HepG2 (cell line): ENCODE results near the gene SLC35E4. TPM values are rescaled to one million over a fixed set of nuclear protein-coding genes. Genes with fewer than 3 reads are reported as not detected.

Source experiments
- ATAC-seq: fragments of 200-7000 bp; cut with Tn5 transposase; 3 replicates; pipeline ENCODE4 v1.9.1; 2020; ENCODE audit warnings: mild to moderate bottlenecking, moderate library complexity
- BruUV-seq: library from RNA; stranded (reverse); fragments of 400-500 nt; replicated peaks from 2 replicates; lab custom pipeline; 2021; lab: Mats Ljungman, UMichigan
- CTCF ChIA-PET: fragments of 300-600 bp; formaldehyde crosslinking; extraction: SDS; loops from one replicate; lab custom pipeline; 2021; ENCODE audit warnings: low total read pairs, inconsistent platforms, low intra/inter-chr PET ratio; lab: Yijun Ruan, JAX
- POLR2A ChIA-PET: fragments of 350-600 bp; sonication (Branson Sonifier 250); formaldehyde crosslinking; loops from one replicate; lab custom pipeline; 2020; ENCODE audit warnings: antibody characterized with exemption, inconsistent platforms; lab: Yijun Ruan, JAX
- DNase-seq: peaks from one replicate; pipeline ENCODE4 v3.0.0-alpha.2; 2015; ENCODE audit warnings: low spot score
- FAIRE-seq: peaks from 3 replicates; lab custom pipeline; 2011; peaks lifted over from hg19 to GRCh38; lab: Jason Lieb, UNC
- H2AFZ ChIP-seq: one replicate; pipeline ENCODE4 v1.6.1; 2011; ENCODE audit warnings: low read length, inconsistent platforms
- H3K27ac ChIP-seq: fragments of 300-600 bp; 3 replicates; pipeline ENCODE4 v1.8.0; 2011; ENCODE audit warnings: mixed run types, mild to moderate bottlenecking, mixed read lengths, low read length, inconsistent platforms; ENCODE audit not compliant: insufficient read depth; ENCODE audit errors: extremely low read length
- H3K27me3 ChIP-seq, 2 experiments: fragments of 200-600 bp in 1 of 2; 2 replicates in 1 of 2; 3 replicates in 1 of 2; pipeline versions ENCODE4 v1.6.0 to v1.8.0; 2011; ENCODE audit warnings: low read length in 2 of 2, mild to moderate bottlenecking in 2 of 2, moderate library complexity in 2 of 2, inconsistent platforms in 1 of 2; ENCODE audit not compliant: insufficient read depth in 2 of 2, control insufficient read depth in 1 of 2
- H3K36me3 ChIP-seq, 2 experiments: fragments of 200-600 bp in 1 of 2; replicated peaks in 1 of 2; 2 replicates in 1 of 2; 3 replicates in 1 of 2; pipeline versions ENCODE4 v1.5.1 to v1.8.0; 2011; ENCODE audit warnings: low read length in 2 of 2, inconsistent platforms in 1 of 2; ENCODE audit not compliant: insufficient read depth in 2 of 2, control insufficient read depth in 1 of 2
- H3K4me1 ChIP-seq: 2 replicates; pipeline ENCODE4 v1.5.1; 2012; ENCODE audit warnings: low read length, inconsistent platforms; ENCODE audit not compliant: insufficient read depth
- H3K4me2 ChIP-seq: 2 replicates; pipeline ENCODE4 v1.6.0; 2011; ENCODE audit warnings: low read depth, low read length, inconsistent platforms
- H3K4me3 ChIP-seq, 3 experiments: fragments of 200-600 bp in 1 of 3; sonication (generic), shearing (Covaris generic) in 1 of 3; replicated peaks in 1 of 3; 2 replicates each; pipeline ENCODE4 v1.5.1; 2011 to 2016; ENCODE audit warnings: low read length in 3 of 3, inconsistent platforms in 2 of 3, low read depth in 2 of 3, mild to moderate bottlenecking in 2 of 3, control low read depth in 1 of 3, mixed read lengths in 1 of 3; ENCODE audit not compliant: insufficient read depth in 1 of 3
- H3K79me2 ChIP-seq: one replicate; pipeline ENCODE4 v1.6.1; 2011; ENCODE audit warnings: low read length, inconsistent platforms; ENCODE audit not compliant: insufficient read depth
- H3K9ac ChIP-seq: 2 replicates; pipeline ENCODE4 v1.6.0; 2011; ENCODE audit warnings: mild to moderate bottlenecking, low read depth, low read length, inconsistent platforms; ENCODE audit not compliant: insufficient read depth
- H3K9me3 ChIP-seq: 2 replicates; pipeline ENCODE4 v1.5.1; 2012; ENCODE audit warnings: mild to moderate bottlenecking, low read length
- H4K20me1 ChIP-seq: 2 replicates; pipeline ENCODE4 v1.6.0; 2011; ENCODE audit warnings: inconsistent platforms, mild to moderate bottlenecking, low read length, moderate library complexity; ENCODE audit not compliant: insufficient read depth
- BRCA1 ChIP-seq: sonication (generic); formaldehyde crosslinking; IDR thresholded peaks from 2 replicates; pipeline ENCODE4 v1.4.0; 2020; ENCODE audit warnings: missing genetic modification reagents
- DBP ChIP-seq: sonication (generic); formaldehyde crosslinking; IDR thresholded peaks from 2 replicates; pipeline ENCODE4 v1.4.0; 2020; ENCODE audit warnings: missing genetic modification reagents; ENCODE audit errors: not compliant biosample characterization
- ZIK1 ChIP-seq: sonication (generic); formaldehyde crosslinking; IDR thresholded peaks from 2 replicates; pipeline ENCODE4 v1.5.0; 2020; ENCODE audit warnings: mild to moderate bottlenecking, low read depth, missing genetic modification reagents, borderline replicate concordance
- ZNF251 ChIP-seq: sonication (generic); formaldehyde crosslinking; IDR thresholded peaks from 2 replicates; pipeline ENCODE4 v1.9.0; 2021; ENCODE audit warnings: mild to moderate bottlenecking, missing genetic modification reagents
- ZNF414 ChIP-seq: sonication (generic); formaldehyde crosslinking; IDR thresholded peaks from 2 replicates; pipeline ENCODE4 v1.5.0; 2020; ENCODE audit warnings: missing genetic modification reagents
- ZNF549 ChIP-seq: sonication (generic); formaldehyde crosslinking; IDR thresholded peaks from 2 replicates; pipeline ENCODE4 v1.5.0; 2020; ENCODE audit warnings: missing genetic modification reagents
- WGBS: methylation state at CpG from one replicate; pipeline ENCODE4 v1.1.6; 2017; ENCODE audit warnings: low lambda C conversion rate; 5-methylcytosine and 5-hydroxymethylcytosine counted together
- in situ Hi-C: cut with HindIII; loops from 2 replicates; pipeline ENCODE4 v1.10.0; 2017; ENCODE audit warnings: low pct_unique_long_range_greater_than_20kb; ENCODE audit not compliant: extremely low pct_ligation_motif_present
- intact Hi-C: fragments of 100-400 bp; cut with micrococcal nuclease; formaldehyde crosslinking; loops from one replicate; pipeline ENCODE4 v1.10.0; 2022; ENCODE audit not compliant: unreplicated experiment
- polyA plus RNA-seq, 8 experiments: library from polyadenylated mRNA; depleted of rRNA in 3 of 8; stranded (reverse) in 7 of 8; unstranded in 1 of 8; fragments of >200 nt; fragmentation: Illumina TruSeq in 4 of 8; extraction: Trizol in 4 of 8; gene quantifications; 2 replicates each; pipeline versions ENCODE4 v1.2.1 to v1.2.3, GENCODE V29; 2011 to 2016; ENCODE audit warnings: low read depth in 4 of 8, missing spikeins in 1 of 8, mixed read lengths in 1 of 8; ENCODE audit not compliant: insufficient read depth in 1 of 8
- total RNA-seq, 5 experiments: library from RNA; depleted of rRNA; stranded (reverse); fragments of >200 nt; fragmentation: Illumina TruSeq; extraction: Trizol; gene quantifications; 2 replicates each; pipeline ENCODE4 v1.2.3, GENCODE V29; 2016; ENCODE audit warnings: low read depth in 1 of 5

SLC35E4 gene
- total and polyA plus RNA-seq, 2 of the 13 experiments (the other 11 are each of a cell fraction or from before 2014, with no cell fraction given), result 0.07 to 0.15 TPM

GRCh38 chr22:30695871-30696655 is 60.5 kb downstream of the SLC35E4 start:
- no peak for FAIRE-seq
- WGBS, result 58% methylated on average over 4 of the region's 7 CpGs
- H3K36me3 ChIP-seq, result no peaks in the 10 kb centered on the region
- ChIA-PET CTCF (no interaction called here), POLR2A (no interaction called here)
- H3K9me3 ChIP-seq, result no peaks in the 10 kb centered on the region
- H3K27me3 ChIP-seq, result peaks cover 4 to 34% of the 10 kb centered on the region in 2 experiments; a peak in 4 of 5 replicates
- H3K9ac ChIP-seq, result no peak overlapping the region
- H3K79me2 ChIP-seq, result no peaks in the 10 kb centered on the region
- H2AFZ ChIP-seq, result no peak overlapping the region
- intact Hi-C loops (no loop called here), in situ Hi-C loops (no loop called here)
- no TSS peak for BruUV-seq
- no peak for TF ChIP-seq ZNF549 (CRISPR knock-in tag)
- TF ChIP-seq ZNF251 (CRISPR knock-in tag), result no peak
- no peak for TF ChIP-seq ZNF414 (CRISPR knock-in tag)
- TF ChIP-seq BRCA1 (CRISPR knock-in tag), result no peak
- no peak for TF ChIP-seq ZIK1 (CRISPR knock-in tag)
- TF ChIP-seq DBP, result no peak
- no peak overlapping the region for H3K4me2 ChIP-seq
- H4K20me1 ChIP-seq, result peaks cover 5% of the 10 kb centered on the region; the same call in 1 of the 2 replicates
- DNase-seq, result no peak
- H3K4me1 ChIP-seq, result peaks cover 9% of the 10 kb centered on the region
- ATAC-seq, result peak; percentile 37; the same call in 2 of the 3 replicates
- no peak overlapping the region for H3K27ac ChIP-seq
- H3K4me3 ChIP-seq, result no peak overlapping the region

Other genes with a start within 250 kb of the SLC35E4 start
- gene RNF215, start 248.4 kb upstream of the SLC35E4 start, total RNA-seq (2016; rRNA removed; fragmentation: Illumina TruSeq; extraction: Trizol), result 2.4 and 5.3 TPM in 2 replicates
- gene RNF215, start 248.4 kb upstream of the SLC35E4 start, polyA plus RNA-seq (2011; rRNA removed), result 6.1 and 9.2 TPM in 2 replicates
- gene SEC14L2, start 238.8 kb upstream of the SLC35E4 start, total RNA-seq (2016; rRNA removed; fragmentation: Illumina TruSeq; extraction: Trizol), result 4.1 and 5.3 TPM in 2 replicates
- 5.1 and 9.1 TPM in 2 replicates for gene SEC14L2, start 238.8 kb upstream of the SLC35E4 start, polyA plus RNA-seq (2011; rRNA removed)
- 40.3 and 45.6 TPM in 2 replicates for gene MTFP1, start 210.0 kb upstream of the SLC35E4 start, total RNA-seq (2016; rRNA removed; fragmentation: Illumina TruSeq; extraction: Trizol)
- 29.5 TPM in 2 replicates for gene MTFP1, start 210.0 kb upstream of the SLC35E4 start, polyA plus RNA-seq (2011; rRNA removed)
- gene SEC14L3, start 163.8 kb upstream of the SLC35E4 start, total RNA-seq (2016; rRNA removed; fragmentation: Illumina TruSeq; extraction: Trizol), result not detected in 2 replicates
- not detected in 2 replicates for gene SEC14L3, start 163.8 kb upstream of the SLC35E4 start, polyA plus RNA-seq (2011; rRNA removed)
- not detected in 2 replicates for gene SEC14L4, start 130.1 kb upstream of the SLC35E4 start, total RNA-seq (2016; rRNA removed; fragmentation: Illumina TruSeq; extraction: Trizol)
- gene SEC14L4, start 130.1 kb upstream of the SLC35E4 start, polyA plus RNA-seq (2011; rRNA removed), result 0.59 and 0.93 TPM in 2 replicates
- 0.09 and 0.11 TPM in 2 replicates for gene SEC14L6, start 89.0 kb upstream of the SLC35E4 start, total RNA-seq (2016; rRNA removed; fragmentation: Illumina TruSeq; extraction: Trizol)
- 9.3 and 13.7 TPM in 2 replicates for gene SEC14L6, start 89.0 kb upstream of the SLC35E4 start, polyA plus RNA-seq (2011; rRNA removed)
- 1.8 and 4.4 TPM in 2 replicates for gene GAL3ST1, start 61.1 kb upstream of the SLC35E4 start, total RNA-seq (2016; rRNA removed; fragmentation: Illumina TruSeq; extraction: Trizol)
- gene GAL3ST1, start 61.1 kb upstream of the SLC35E4 start, polyA plus RNA-seq (2011; rRNA removed), result 14.7 and 18.9 TPM in 2 replicates
- 94.7 and 111 TPM in 2 replicates for gene PES1, start 43.9 kb upstream of the SLC35E4 start, total RNA-seq (2016; rRNA removed; fragmentation: Illumina TruSeq; extraction: Trizol)
- 65.1 and 70.0 TPM in 2 replicates for gene PES1, start 43.9 kb upstream of the SLC35E4 start, polyA plus RNA-seq (2011; rRNA removed)
- gene TCN2, start 28.6 kb upstream of the SLC35E4 start, total RNA-seq (2016; rRNA removed; fragmentation: Illumina TruSeq; extraction: Trizol), result 0.31 TPM in 1 of 2 replicates, not detected in the other
- 0.29 and 0.67 TPM in 2 replicates for gene TCN2, start 28.6 kb upstream of the SLC35E4 start, polyA plus RNA-seq (2011; rRNA removed)
- gene DUSP18, start 32.1 kb downstream of the SLC35E4 start, total RNA-seq (2016; rRNA removed; fragmentation: Illumina TruSeq; extraction: Trizol), result 1.4 and 2.0 TPM in 2 replicates
- 2.1 and 2.3 TPM in 2 replicates for gene DUSP18, start 32.1 kb downstream of the SLC35E4 start, polyA plus RNA-seq (2011; rRNA removed)
- 7.1 and 7.7 TPM in 2 replicates for gene OSBP2, start 59.1 kb downstream of the SLC35E4 start, total RNA-seq (2016; rRNA removed; fragmentation: Illumina TruSeq; extraction: Trizol)
- 5.0 and 7.9 TPM in 2 replicates for gene OSBP2, start 59.1 kb downstream of the SLC35E4 start, polyA plus RNA-seq (2011; rRNA removed)